Measurements from ENCODE around the gene HOXD13.

The HOXD13 gene

GRCh38 chr2:176132205-176133171 lies 40.0 kb downstream of the HOXD13 start:
- no peak for DNase-seq (ENCODE audit: low read depth)

GRCh38 chr2:176133389-176133788 lies 40.9 kb downstream of the HOXD13 start:
- DNase-seq (ENCODE audit: low read depth) = no peak

GRCh38 chr2:176134035-176134434 lies 41.5 kb downstream of the HOXD13 start:
- DNase-seq (ENCODE audit: low read depth) = no peak

- DNase-seq (ENCODE audit: low read depth) = no peak
Measured at GRCh38 chr2:176135035-176135440, 42.5 kb downstream of the HOXD13 start.

- DNase-seq (ENCODE audit: low read depth) = no peak
Measured at GRCh38 chr2:176136374-176137251, 44.1 kb downstream of the HOXD13 start.

- no peak for DNase-seq (ENCODE audit: low read depth)
Measured at GRCh38 chr2:176137252-176137580, 44.7 kb downstream of the HOXD13 start.

GRCh38 chr2:176137906-176138305 lies 45.4 kb downstream of the HOXD13 start:
- no peak for DNase-seq (ENCODE audit: low read depth)

GRCh38 chr2:176138526-176138922 lies 46.0 kb downstream of the HOXD13 start:
- no peak for DNase-seq (ENCODE audit: low read depth)

- no peak for DNase-seq (ENCODE audit: low read depth)
Measured at GRCh38 chr2:176138923-176139660, 46.6 kb downstream of the HOXD13 start.

- DNase-seq (ENCODE audit: low read depth) = no peak
Measured at GRCh38 chr2:176139661-176140512, 47.4 kb downstream of the HOXD13 start.

- DNase-seq (ENCODE audit: low read depth) = peak; percentile 11
Measured at GRCh38 chr2:176140513-176141317, 48.2 kb downstream of the HOXD13 start.

GRCh38 chr2:176142281-176142680 lies 49.8 kb downstream of the HOXD13 start:
- DNase-seq (ENCODE audit: low read depth) = no peak

Measured in T-helper 22 cell (primary cell).